ENCODE data around the gene MKKS. TPM values are rescaled to one million over a fixed set of nuclear protein-coding genes. Genes with fewer than 3 reads are reported as not detected.

MKKS gene
- total and polyA plus RNA-seq, 2 of the 13 experiments (the other 11 are each of a cell fraction or from before 2014, with no cell fraction given) = 26.7 to 34.5 TPM

- peak; percentile 89 for TF ChIP-seq ZKSCAN8 (CRISPR knock-in tag; IDR thresholded peaks at IDR 0.05; ENCODE audit: borderline replicate concordance)
- no peak for TF ChIP-seq RORA (CRISPR knock-in tag; IDR thresholded peaks at IDR 0.05)
- 0 out of 2 replicates have a peak, but pooled peaks have one; percentile 35 for TF ChIP-seq ZNF382 (CRISPR knock-in tag; IDR thresholded peaks at IDR 0.05; ENCODE audit: borderline replicate concordance)
- TF ChIP-seq SOX5 (CRISPR knock-in tag; IDR thresholded peaks at IDR 0.05; ENCODE audit: borderline replicate concordance) = peak; percentile 96; the same call in 1 of the 2 replicates
- TF ChIP-seq NKX3-1 (CRISPR knock-in tag; IDR thresholded peaks at IDR 0.05) = peak; percentile 58; the same call in 1 of the 2 replicates
- 0 out of 2 replicates have a peak, but pooled peaks have one; percentile 21 for TF ChIP-seq POLR2G (IDR thresholded peaks at IDR 0.05; ENCODE audit: low read depth, low read length)
- TF ChIP-seq ZMAT3 (CRISPR knock-in tag; conservative IDR thresholded peaks at IDR 0.05) = no peak
- TF ChIP-seq ZNF292 (CRISPR knock-in tag; IDR thresholded peaks at IDR 0.05; ENCODE audit: borderline replicate concordance, low read depth) = 0 out of 2 replicates have a peak, but pooled peaks have one; percentile 59
- peak; percentile 37; the same call in 1 of the 2 replicates for TF ChIP-seq KDM5A (IDR thresholded peaks at IDR 0.05; ENCODE audit: borderline replicate concordance, low read length)
- no peak for TF ChIP-seq SRSF9 (IDR thresholded peaks at IDR 0.05; ENCODE audit: borderline replicate concordance, insufficient read depth, low read depth, low read length, poor library complexity, severe bottlenecking)
- TF ChIP-seq HOXA9 (CRISPR knock-in tag; IDR thresholded peaks at IDR 0.05; ENCODE audit: borderline replicate concordance) = no peak
- TF ChIP-seq ZBED4 (CRISPR knock-in tag; IDR thresholded peaks at IDR 0.05; ENCODE audit: borderline replicate concordance) = peak; percentile 91
- TF ChIP-seq SP4 (CRISPR knock-in tag; IDR thresholded peaks at IDR 0.05) = no peak
- peak; percentile 91 for TF ChIP-seq KAT8 (CRISPR knock-in tag; IDR thresholded peaks at IDR 0.05)
- TF ChIP-seq CREB1 (IDR thresholded peaks at IDR 0.05) = no peak
- TF ChIP-seq CREB1 (CRISPR knock-in tag; IDR thresholded peaks at IDR 0.05) = peak; percentile 60
- peak; percentile 95 for TF ChIP-seq SMAD3 (CRISPR knock-in tag; IDR thresholded peaks at IDR 0.05)
- 0 out of 2 replicates have a peak, but pooled peaks have one; percentile 50 for TF ChIP-seq PRDM4 (CRISPR knock-in tag; IDR thresholded peaks at IDR 0.05; ENCODE audit: borderline replicate concordance)
- peak; percentile 98 for TF ChIP-seq TEAD3 (CRISPR knock-in tag; optimal IDR thresholded peaks at IDR 0.05; ENCODE audit: borderline replicate concordance)
- peak; percentile 82 for TF ChIP-seq HOXA3 (CRISPR knock-in tag; IDR thresholded peaks at IDR 0.05)
- TF ChIP-seq ZXDC (CRISPR knock-in tag; IDR thresholded peaks at IDR 0.05) = no peak
Measured at GRCh38 chr20:10370091-10370887, 63.7 kb downstream of the MKKS start (continued).

Measured in HepG2 (cell line).